PC-9 (cell line): ENCODE measurements around the gene REC114.

Experiments used
- EZH2 ChIP-seq: fragments of 200-600 bp; sonication (generic); IDR thresholded peaks from 2 replicates; pipeline ENCODE4 v1.8.0; 2017; ENCODE audit warnings: antibody characterized with exemption, low read depth
- TF ChIP-seq, protein P1 (sequence below): fragments of 200-600 bp; sonication (generic); conservative IDR thresholded peaks from 2 replicates; pipeline ENCODE4 v1.6.1; 2017; ENCODE audit warnings: mixed run types, antibody characterized with exemption, mild to moderate bottlenecking, moderate library complexity

DNA sequence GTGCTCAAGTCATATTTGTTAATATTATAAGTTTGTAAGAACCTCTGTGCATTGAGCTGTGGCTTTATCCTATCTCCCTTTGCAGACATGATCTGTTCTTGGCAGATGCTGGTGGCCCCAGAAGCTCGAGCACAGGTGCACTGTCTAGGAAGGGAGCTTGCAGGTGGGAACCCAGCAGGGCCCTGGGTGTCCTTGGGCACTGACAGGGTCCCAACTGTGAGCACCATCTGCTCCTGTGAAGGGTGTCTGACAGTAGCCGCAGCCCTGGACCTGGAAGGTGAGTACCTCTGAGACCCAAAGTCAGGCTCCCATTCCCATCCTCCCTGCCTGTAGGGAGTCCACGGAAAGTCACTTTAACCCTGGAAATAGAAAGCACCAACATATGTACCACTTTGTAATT is 2.4 kb upstream of the REC114 start:
- TF ChIP-seq, protein P1, sequence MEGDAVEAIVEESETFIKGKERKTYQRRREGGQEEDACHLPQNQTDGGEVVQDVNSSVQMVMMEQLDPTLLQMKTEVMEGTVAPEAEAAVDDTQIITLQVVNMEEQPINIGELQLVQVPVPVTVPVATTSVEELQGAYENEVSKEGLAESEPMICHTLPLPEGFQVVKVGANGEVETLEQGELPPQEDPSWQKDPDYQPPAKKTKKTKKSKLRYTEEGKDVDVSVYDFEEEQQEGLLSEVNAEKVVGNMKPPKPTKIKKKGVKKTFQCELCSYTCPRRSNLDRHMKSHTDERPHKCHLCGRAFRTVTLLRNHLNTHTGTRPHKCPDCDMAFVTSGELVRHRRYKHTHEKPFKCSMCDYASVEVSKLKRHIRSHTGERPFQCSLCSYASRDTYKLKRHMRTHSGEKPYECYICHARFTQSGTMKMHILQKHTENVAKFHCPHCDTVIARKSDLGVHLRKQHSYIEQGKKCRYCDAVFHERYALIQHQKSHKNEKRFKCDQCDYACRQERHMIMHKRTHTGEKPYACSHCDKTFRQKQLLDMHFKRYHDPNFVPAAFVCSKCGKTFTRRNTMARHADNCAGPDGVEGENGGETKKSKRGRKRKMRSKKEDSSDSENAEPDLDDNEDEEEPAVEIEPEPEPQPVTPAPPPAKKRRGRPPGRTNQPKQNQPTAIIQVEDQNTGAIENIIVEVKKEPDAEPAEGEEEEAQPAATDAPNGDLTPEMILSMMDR: no peak
- TF ChIP-seq EZH2: no peak
